ENCODE results near the gene SPPL3.

Gene SPPL3

GRCh38 chr12:120870415-120870814 is 33.7 kb downstream of the SPPL3 start:
- DNase-seq = no peak

DNA sequence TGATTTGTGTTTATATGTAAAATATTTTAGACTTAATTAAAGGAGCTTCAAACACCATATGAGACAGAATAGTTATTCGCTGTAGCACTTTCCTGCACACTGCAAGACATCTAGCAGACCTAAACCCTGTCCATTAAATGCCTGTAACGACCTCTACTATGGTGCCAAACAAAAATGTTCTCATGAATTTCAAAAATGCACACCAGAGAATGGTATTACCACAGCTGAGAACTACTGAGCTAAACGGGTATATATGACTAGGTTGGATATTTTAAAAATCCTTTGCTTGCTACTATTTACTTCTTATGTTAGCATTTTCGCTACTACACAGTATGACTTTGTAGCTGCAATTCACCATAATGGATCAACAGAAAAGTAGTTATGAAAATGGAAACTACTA is 34.8 kb downstream of the SPPL3 start:
- DNase-seq = no peak

DNA sequence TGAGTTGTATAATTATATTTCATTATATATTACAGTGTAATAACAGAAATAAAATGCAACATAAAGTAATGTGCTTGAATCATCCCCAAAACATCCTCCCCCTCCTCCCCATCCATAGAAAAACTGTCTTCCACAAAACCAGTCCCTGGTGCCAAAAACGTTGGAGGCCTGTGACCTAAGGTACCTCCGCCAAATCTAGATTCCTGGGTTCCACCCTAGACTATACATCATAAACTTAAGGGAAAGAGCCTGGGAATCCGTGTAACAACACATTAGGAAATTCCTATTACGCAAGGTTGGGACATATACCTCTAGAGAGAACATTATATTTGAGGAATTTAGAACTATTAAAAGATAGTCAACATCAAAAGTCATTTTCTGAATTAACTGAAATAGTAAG is 38.0 kb downstream of the SPPL3 start:
- no peak for DNase-seq

- no peak for DNase-seq
Measured at GRCh38 chr12:120865098-120865497, 39.1 kb downstream of the SPPL3 start.

- no peak for DNase-seq
Measured at GRCh38 chr12:120862664-120863063, 41.5 kb downstream of the SPPL3 start.

DNA sequence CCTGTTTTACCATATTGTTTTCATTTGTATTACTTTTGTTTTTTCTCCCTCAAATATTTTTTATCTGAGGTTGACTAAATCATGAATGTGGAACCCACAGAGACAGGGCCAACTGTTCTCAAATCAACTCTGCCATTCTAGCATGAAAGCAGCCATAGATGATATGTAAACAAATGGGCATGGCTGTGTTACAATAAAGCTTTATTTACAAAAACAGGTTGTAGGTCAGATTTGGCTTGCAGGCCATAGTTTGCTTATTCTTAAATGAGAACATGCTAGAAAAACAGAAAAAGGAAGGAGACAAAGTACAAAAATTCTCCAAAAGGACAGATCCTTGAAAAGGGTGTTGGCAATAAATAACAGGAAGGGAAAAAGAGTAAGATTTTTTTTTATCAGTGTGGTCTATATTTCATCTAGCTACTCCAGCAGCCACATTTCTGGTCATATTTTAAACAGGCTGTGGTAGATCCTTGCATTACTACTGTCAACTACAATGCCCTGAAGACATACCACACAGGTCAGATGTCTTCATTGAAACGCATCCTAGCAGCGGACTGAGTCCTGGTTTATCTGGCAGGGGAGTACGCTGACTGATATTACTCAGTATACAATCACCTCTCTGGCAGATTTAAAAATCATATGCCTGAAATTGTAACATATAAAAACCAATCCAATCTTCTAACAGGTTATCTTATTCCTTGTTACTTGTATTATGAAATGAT is 42.9 kb downstream of the SPPL3 start:
- no peak for DNase-seq

GRCh38 chr12:120858306-120859088 is 45.7 kb downstream of the SPPL3 start:
- DNase-seq = no peak

DNA sequence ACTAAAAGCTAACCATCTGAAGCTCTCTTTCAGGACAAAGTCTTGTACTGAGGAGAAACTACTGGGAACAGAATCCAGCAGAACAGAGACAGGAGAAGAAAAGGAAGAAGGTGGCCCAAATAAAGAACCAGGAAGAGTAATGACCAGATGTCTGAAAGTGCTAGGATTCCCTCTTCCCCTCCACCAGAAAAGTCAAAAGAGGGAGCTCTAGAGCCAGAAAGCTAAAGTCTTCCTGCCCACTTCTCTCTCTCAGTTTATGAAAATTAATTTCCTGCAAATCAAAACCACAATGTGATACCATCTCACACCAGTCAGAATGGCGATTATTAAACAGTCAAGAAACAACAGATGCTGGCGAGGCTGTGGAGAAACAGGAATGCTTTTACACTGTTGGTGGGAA is 47.2 kb downstream of the SPPL3 start:
- DNase-seq = no peak

GRCh38 chr12:120855823-120856588 is 48.2 kb downstream of the SPPL3 start:
- DNase-seq = no peak

DNA sequence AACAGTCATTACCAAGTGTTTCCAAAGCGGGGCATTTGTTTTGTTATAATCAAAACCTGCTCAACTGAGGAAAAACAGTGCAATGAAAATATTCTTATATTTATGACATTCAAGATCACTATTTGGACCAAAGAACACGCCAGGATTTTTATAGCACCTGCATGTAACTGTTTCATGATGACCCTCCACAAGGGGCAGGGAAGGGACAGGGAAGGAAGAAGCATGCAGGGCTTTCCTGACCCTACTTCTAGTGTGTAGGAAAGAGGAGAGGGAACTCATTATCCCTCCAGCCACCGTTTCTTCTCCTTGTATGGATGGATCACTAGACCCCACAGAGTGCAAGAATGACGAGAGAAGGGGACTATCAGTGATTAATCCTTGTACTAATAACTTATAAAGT is 49.4 kb downstream of the SPPL3 start:
- no peak for DNase-seq

- no peak for DNase-seq
Measured at GRCh38 chr12:120853188-120853587, 51.0 kb downstream of the SPPL3 start.

GRCh38 chr12:120851944-120852343 is 52.2 kb downstream of the SPPL3 start:
- no peak for DNase-seq

DNA sequence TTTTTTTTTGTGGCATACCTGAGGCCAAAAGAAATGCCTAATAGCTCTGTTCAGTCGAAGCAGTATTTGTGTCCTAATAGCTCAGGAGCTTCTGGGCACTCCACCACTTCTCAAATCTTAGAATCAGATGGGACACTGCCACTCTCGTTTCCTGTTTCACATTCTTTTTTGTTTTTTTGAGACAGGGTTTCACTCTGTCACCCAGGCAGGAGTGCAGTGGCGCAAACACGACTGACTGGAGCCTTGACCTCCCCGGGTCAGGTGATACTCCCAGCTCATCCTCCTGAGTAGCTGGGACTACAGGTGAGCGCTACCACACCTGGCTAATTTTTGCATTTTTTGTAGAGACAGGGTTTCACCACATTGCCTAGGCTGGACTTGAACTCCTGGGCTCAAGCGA is 52.7 kb downstream of the SPPL3 start:
- no peak for DNase-seq

- no peak for DNase-seq
Measured at GRCh38 chr12:120849765-120850164, 54.4 kb downstream of the SPPL3 start.

DNA sequence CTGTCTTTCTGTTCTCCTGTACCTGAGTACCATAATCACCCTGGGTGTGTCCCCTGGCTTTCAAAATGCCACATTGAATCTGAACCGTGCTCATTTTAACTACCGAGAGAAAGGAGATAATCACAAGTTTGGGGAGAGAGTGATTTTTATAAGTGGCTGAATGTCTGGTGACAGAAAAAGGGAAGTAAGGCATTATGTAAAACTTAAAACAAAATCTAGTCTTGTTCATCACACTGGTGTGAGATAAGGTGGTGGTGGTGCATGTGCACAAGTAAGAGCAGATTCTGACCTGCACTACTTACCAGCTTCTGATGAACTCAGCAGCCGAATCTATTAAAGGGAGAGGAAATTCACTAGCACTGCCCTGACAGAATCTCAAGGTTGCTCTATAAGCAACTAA is 56.3 kb downstream of the SPPL3 start:
- no peak for DNase-seq

- no peak for DNase-seq
Measured at GRCh38 chr12:120847392-120847791, 56.8 kb downstream of the SPPL3 start.

DNA sequence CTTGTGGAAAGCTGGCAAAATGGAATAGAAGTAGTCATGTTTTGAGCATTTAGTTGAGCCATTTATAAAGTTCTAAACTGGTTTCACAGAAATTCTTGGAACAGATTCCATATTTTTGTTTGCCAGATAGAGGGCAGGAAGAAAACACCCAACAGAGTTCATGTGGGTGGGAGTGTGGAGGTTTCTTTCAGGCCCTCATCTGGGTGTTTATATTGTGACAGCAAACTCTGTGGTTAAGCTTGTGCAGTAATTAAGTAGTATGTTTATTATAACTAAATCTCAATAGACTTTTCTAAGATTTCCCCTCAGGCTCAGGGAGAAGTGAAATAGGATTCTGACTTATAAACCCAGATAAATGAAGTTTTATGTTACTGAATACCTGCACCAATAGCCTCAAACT is 57.4 kb downstream of the SPPL3 start:
- no peak for DNase-seq

DNA sequence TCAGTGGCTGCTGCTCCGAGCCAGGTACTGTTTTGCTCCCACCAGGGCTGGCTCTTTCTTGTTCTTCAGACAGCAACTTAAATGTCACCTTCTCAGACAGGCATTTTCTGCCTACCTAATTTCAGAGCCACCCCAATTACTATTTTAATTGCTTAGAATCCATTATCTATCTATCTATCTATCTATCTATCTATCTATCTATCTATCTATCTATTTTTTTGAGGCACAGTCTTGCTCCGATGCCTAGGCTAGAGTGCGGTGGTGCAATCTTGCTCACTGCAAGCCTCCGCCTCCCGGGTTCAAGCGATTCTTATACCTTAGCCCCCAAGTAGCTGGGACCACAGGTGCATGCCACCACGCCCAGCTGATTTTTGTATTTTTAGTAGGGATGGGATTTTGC is 58.5 kb downstream of the SPPL3 start:
- no peak for DNase-seq

GRCh38 chr12:120844768-120845449 is 59.2 kb downstream of the SPPL3 start:
- DNase-seq = no peak

DNA sequence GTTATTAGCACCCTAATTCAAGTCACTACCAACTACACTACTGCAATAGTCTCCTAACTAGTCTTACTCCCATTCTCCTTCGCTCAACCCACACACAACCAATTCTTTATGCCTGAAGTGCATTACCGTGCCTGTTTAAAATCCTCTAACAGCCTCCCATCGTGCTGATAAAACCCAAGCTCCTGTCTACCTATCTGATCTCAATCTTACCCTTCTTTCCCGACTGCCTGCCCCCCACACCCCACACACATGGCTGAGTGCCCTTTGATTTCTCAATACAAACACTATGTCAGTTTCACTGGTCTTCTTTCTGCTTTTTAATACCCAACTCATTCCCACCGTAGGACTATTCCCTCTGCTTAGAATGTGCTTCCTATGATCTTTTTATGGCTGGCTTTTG is 59.9 kb downstream of the SPPL3 start:
- DNase-seq = no peak

- DNase-seq = no peak
Measured at GRCh38 chr12:120843472-120843871, 60.7 kb downstream of the SPPL3 start.

GRCh38 chr12:120842595-120842994 is 61.6 kb downstream of the SPPL3 start:
- DNase-seq = no peak

- DNase-seq = no peak
Measured at GRCh38 chr12:120841525-120841924, 62.6 kb downstream of the SPPL3 start.
